ENCODE results near the gene ZNF774.
"Not testable (repeated sequence)": the region's sequence is repeated elsewhere in the genome, so short reads cannot be mapped to it uniquely, and the experiment has no call there.

The ZNF774 gene

GRCh38 chr15:90344662-90345061 is 7.4 kb upstream of the ZNF774 start:
- no peak for DNase-seq (ENCODE audit: extremely low read depth, low read depth)
- TF ChIP-seq CTCF (IDR thresholded peaks at IDR 0.05; ENCODE audit: low read depth, low read length): no peak

GRCh38 chr15:90345857-90346256 is 6.2 kb upstream of the ZNF774 start:
- TF ChIP-seq CTCF (IDR thresholded peaks at IDR 0.05; ENCODE audit: low read depth, low read length): no peak
- DNase-seq (ENCODE audit: extremely low read depth, low read depth): no peak

DNA sequence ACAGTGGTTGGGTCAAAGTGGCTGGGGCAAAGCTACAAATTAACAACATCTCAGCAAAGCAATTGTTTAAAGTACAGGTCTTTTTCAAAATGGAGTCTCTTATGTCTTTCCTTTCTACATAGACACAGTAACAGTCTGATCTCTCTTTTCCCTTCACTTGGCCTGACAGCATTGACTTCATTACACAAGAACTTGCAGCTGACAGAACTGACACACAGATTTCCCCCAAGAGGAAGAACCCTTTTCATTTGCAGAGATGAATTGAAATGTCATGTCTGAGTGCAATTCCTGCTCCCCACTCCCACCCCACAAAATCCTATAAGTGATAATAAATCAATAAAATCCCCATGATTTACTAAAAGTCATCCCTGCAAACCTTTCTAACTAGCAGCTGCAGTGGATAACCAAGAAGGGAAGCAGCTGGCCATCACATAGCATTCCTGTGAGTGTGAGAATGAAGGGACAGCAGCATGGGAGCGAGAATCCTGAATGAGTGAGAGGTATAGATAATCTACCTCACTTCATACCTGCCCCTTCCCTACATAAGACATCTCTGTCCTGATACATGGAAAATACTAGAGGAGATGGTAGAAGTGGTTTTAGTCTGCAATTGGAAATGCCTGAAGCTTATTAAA is 4.5 kb upstream of the ZNF774 start:
- DNase-seq (ENCODE audit: extremely low read depth, low read depth): not testable (repeated sequence)

DNA sequence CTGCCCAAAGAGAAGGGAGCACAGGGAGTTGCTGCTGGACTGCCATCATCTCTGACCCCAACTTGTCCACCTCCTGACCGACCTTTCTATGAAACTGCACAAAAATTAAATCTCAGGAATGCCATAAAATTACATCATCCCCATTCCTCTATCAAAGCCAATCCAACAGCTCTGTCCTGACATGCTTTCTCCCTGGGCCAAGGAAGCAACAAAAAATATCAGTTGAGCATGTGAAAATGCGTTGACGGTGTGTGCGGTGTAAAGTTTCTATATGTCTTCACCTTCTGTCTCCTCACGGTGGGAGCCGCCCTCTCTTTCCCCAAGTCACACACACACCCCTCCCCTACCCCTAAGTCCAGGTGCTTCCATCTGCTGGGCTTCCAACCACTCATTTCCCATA is 3.6 kb upstream of the ZNF774 start:
- no peak for DNase-seq (ENCODE audit: extremely low read depth, low read depth)
- no peak for TF ChIP-seq CTCF (IDR thresholded peaks at IDR 0.05; ENCODE audit: low read depth, low read length)

DNA sequence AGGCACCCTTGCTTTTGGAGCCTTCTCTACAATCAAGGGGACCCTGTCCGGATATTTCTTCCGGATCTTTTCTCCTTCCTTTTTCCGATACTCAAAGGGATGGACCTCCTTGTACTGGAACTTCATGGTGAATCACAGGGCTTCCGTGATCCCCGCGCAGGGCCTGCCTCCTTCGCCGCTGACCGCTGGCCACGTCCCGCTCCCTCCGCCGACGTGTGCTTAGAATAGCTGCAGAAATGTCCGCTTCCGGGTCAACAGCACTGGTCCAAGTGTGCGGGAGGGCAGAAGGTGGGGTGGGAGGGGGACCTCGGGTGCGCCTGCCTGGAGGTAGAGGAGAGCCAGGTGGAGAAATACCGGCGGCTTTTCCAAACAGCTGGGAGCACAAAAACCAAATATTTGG is 3.0 kb upstream of the ZNF774 start:
- DNase-seq (ENCODE audit: extremely low read depth, low read depth): no peak
- TF ChIP-seq CTCF (IDR thresholded peaks at IDR 0.05; ENCODE audit: low read depth, low read length): no peak

DNA sequence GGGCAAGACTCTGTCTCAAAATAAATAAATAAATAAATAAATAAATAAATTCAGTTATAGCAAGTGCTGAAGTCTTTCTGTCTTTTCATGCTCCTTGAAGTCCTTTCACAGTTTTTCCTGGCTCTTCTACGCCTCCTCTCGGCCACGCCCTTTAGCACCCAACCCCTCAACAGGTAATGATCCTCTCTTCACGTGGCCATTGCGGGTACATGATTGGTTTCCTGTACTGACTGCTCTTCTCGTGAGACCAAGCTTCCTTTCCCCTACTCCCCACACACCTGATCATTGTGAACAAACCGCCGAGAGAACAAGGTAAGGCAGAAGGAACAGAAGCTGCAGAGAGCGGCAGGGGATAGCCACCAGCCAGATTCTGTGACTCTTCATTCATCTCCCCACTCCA is 2.3 kb upstream of the ZNF774 start:
- no peak for TF ChIP-seq CTCF (IDR thresholded peaks at IDR 0.05; ENCODE audit: low read depth, low read length)
- no peak for DNase-seq (ENCODE audit: extremely low read depth, low read depth)

GRCh38 chr15:90351479-90352106 is 491 bp upstream of the ZNF774 start:
- no peak for TF ChIP-seq CTCF (IDR thresholded peaks at IDR 0.05; ENCODE audit: low read depth, low read length)
- no peak for DNase-seq (ENCODE audit: extremely low read depth, low read depth)

- DNase-seq (ENCODE audit: extremely low read depth, low read depth): no peak
- TF ChIP-seq CTCF (IDR thresholded peaks at IDR 0.05; ENCODE audit: low read depth, low read length): no peak
Observed at GRCh38 chr15:90354986-90355385, 2.9 kb downstream of the ZNF774 start.
